Hematopoietic multipotent progenitor cell (in vitro differentiated cells): ENCODE data around the gene SF3B3. TPM values are rescaled to one million over a fixed set of nuclear protein-coding genes. Genes with fewer than 3 reads are reported as not detected.
"Not testable (repeated sequence)": the region's sequence is repeated elsewhere in the genome, so short reads cannot be mapped to it uniquely, and the experiment has no call there.

ENCODE experiments used
- DNase-seq, 3 donors: peaks; one replicate each; pipeline ENCODE4 v3.0.0-alpha.2; 2011 to 2015; ENCODE audit warnings: low read depth in 2 of 3, low spot score in 2 of 3
- small RNA-seq: library from RNA; depleted of rRNA; stranded (forward); fragments of <200 nt; gene quantifications from one replicate; pipeline ENCODE3, GENCODE V24; 2012
- total RNA-seq: library from RNA; depleted of rRNA; stranded (reverse); fragments of >200 nt; gene quantifications from one replicate; pipeline ENCODE4 v1.2.3, GENCODE V29; 2012

Gene SF3B3
- total RNA-seq, 1 donor, result 184 TPM

DNA sequence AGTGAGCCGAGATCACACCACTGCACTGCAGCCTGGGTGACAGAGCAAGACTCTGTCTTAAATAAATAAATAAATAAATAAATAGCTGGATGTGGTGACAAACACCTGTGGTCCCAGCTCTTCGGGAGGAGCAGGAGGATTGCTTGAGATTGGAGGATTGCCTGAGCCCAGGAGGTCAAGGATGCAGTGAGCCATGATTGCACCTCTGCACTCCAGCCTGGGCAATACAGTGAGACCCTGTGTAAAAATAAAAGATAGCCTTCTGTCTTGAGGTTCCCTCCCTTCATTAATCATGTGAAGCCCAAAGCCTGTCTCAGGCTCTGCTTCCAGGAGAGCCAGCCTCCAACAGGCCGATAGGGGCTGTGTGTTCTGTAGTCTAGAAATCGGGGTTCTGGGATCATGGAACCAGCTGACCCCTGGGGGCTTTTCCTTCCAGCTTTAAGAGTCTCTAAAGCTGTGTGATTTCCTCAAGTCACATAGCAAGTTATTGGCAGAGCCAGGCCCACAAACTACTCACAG lies 88.2 kb downstream of the SF3B3 start:
- DNase-seq, result no peak

DNA sequence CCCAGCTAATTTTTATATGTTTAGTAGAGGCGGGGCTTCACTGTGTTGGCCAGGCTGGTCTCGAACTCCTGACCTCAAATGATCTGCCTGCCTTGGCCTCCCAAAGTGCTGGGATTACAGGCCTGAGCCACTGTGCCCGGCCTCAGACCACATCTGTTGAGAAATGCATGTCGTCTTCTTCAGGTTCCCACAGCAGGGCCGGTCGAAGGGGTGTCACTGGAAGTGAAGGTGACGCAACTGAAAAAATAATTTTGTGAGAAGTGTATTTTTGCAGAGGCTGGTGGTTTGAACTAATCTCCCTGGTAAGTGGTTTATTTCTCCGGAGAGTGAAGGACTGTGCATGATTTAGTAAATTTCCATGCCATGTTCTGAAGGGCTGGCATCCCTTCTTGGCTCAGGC lies 89.3 kb downstream of the SF3B3 start:
- no peak for DNase-seq

DNA sequence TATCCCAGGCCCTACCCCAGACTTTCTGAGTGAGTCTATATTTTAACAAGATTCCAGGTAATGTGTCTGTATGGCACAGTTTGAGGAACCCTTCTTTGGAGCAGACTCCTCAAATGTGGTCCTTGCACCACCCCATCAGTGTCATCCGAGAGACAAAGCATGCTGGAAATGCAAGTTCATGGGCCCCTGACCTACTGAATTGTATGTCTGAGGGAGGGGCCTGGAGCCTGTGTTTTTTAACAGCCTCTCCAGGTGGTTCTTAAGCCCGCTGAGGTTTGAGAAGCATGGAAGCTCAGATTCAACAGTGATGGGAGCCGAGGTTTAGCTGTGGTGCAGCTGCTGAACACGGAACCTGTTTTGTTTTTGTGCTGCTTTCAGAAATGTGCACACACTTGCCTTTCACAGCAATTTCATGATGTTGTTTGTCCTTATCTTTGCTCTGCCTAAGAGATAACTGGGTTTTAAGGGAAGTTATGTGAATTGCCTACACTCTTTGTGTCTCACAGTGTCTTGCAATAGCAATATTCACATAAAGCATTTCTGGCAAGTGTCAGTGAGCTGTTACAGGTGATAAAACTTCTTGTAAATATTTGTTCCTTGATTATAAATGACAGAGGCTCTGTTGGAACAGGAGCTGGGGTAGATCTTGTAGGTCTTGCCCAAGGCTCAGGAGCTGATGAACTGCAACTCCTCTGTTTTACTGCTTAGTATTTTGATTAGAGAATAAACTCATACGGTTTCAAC lies 90.8 kb downstream of the SF3B3 start:
- no peak for DNase-seq

DNA sequence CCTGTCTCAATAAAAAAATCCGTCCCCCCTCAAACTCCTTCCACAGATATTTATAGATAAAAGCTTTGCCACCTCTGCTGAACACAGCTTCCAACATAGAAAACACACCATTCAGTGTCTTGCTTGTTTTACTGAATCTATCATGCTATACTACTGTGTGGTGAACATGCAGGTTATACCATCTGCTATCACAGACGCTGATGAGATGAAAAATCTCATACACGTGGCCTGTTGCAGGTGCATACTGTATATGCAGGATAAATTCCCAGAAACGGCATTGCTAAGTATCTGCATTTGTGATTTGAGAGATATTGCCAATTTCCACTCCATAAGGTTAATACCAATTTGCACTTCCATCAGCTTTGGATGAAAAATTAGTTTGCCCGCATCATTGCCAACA lies 92.3 kb downstream of the SF3B3 start:
- no peak for DNase-seq

DNA sequence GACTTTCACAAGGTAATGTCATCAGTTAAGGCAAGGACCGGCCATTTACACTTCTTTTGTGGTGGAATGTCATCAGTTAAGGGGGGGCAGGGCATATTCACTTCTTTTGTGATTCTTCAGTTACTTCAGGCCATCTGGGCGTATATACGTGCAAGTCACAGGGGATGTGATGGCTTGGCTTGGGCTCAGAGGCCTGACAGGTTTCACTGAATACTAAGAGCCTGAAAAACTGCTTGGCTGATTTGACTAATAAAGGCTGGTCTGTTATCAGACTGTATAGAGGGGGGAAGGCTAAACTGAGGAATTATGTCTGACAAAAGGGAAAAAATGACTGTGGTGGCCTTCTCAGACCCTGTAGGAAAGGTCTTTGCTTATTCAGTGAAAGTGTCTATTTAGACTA lies 98.2 kb downstream of the SF3B3 start:
- DNase-seq, result not testable (repeated sequence)

Small RNAs within 50 kb of the gene (small RNA-seq; reads per million reads assigned to genes)
- gene SNORD111, result 2.3 reads per million, percentile 72 among the genes with 10 or more reads in this experiment
- gene SNORD111B, result 650 reads per million, percentile 99 among the genes with 10 or more reads in this experiment

Other genes starting within 250 kb of the SF3B3 start
- gene AARS1, start 234.3 kb upstream of the SF3B3 start, total RNA-seq, result 39.3 TPM
- gene DDX19B, start 224.6 kb upstream of the SF3B3 start, total RNA-seq, result 27.5 TPM
- gene DDX19A, start 176.9 kb upstream of the SF3B3 start, total RNA-seq, result 31.5 TPM
- 49.0 TPM for gene ST3GAL2, start 84.7 kb upstream of the SF3B3 start, total RNA-seq
- gene FCSK, start 69.2 kb upstream of the SF3B3 start, total RNA-seq, result 11.6 TPM
- 49.0 TPM for gene COG4, start 262 bp upstream of the SF3B3 start, total RNA-seq
- under 0.01 TPM for gene IL34, start 122.7 kb downstream of the SF3B3 start, total RNA-seq
- 14.8 TPM for gene MTSS2, start 162.2 kb downstream of the SF3B3 start, total RNA-seq